Suprapubic skin (tissue), 4 donors: ENCODE data around the gene STIP1. TPM values are rescaled to one million over a fixed set of nuclear protein-coding genes. Genes with fewer than 3 reads are reported as not detected.

ENCODE experiments used
- DNase-seq, 2 donors: peaks; one replicate each; pipeline ENCODE4 v3.0.0-alpha.2; 2019; ENCODE audit warnings: low spot score in 2 of 2
- H3K27ac ChIP-seq: fragments of 200-600 bp; sonication (generic); one replicate; pipeline ENCODE4 v1.5.1; 2019
- H3K27me3 ChIP-seq: fragments of 200-600 bp; sonication (generic); one replicate; pipeline ENCODE4 v1.5.1; 2019
- H3K36me3 ChIP-seq: fragments of 200-600 bp; sonication (generic); one replicate; pipeline ENCODE4 v1.5.1; 2019
- H3K4me1 ChIP-seq: fragments of 200-600 bp; sonication (generic); one replicate; pipeline ENCODE4 v1.5.1; 2019
- H3K4me3 ChIP-seq: fragments of 200-600 bp; sonication (generic); one replicate; pipeline ENCODE4 v1.5.1; 2019; ENCODE audit warnings: mild to moderate bottlenecking
- H3K9me3 ChIP-seq: fragments of 200-600 bp; sonication (generic); one replicate; pipeline ENCODE4 v1.5.1; 2019
- EP300 ChIP-seq: sonication (generic); formaldehyde crosslinking; IDR thresholded peaks from one replicate; pipeline ENCODE4 v1.6.1; 2017; ENCODE audit warnings: antibody characterized with exemption
- POLR2A ChIP-seq, 2 donors: fragments of 450-650 bp; IDR thresholded peaks; one replicate each; pipeline ENCODE4 v1.6.1; 2017; ENCODE audit warnings: antibody characterized with exemption in 2 of 2, mild to moderate bottlenecking in 2 of 2, moderate library complexity in 2 of 2
- POLR2AphosphoS5 ChIP-seq, 3 donors: sonication (generic); formaldehyde crosslinking; IDR thresholded peaks; one replicate each; pipeline ENCODE4 v1.6.1; 2017; ENCODE audit warnings: antibody characterized with exemption in 3 of 3
- WGBS: methylation state at CpG from one replicate; pipeline ENCODE4 v1.1.5; 2018; 5-methylcytosine and 5-hydroxymethylcytosine counted together
- total RNA-seq, 4 donors: library from RNA; depleted of rRNA; stranded (reverse); fragments of >200 nt; gene quantifications; one replicate each; pipeline ENCODE4 v1.1.0, GENCODE V29; 2016
- TF ChIP-seq, protein P1 (sequence below), 2 donors: fragments of 200-600 bp in 1 of 2; fragments of 450-650 bp in 1 of 2; sonication (generic) in 1 of 2; IDR thresholded peaks; one replicate each; pipeline ENCODE4 v1.5.1; 2016 to 2019; ENCODE audit warnings: antibody characterized with exemption in 2 of 2, mild to moderate bottlenecking in 1 of 2, moderate library complexity in 1 of 2

Gene STIP1
- total RNA-seq, 4 donors from 2014 or later, result 47.1 to 93.9 (median 87.4) TPM

DNA sequence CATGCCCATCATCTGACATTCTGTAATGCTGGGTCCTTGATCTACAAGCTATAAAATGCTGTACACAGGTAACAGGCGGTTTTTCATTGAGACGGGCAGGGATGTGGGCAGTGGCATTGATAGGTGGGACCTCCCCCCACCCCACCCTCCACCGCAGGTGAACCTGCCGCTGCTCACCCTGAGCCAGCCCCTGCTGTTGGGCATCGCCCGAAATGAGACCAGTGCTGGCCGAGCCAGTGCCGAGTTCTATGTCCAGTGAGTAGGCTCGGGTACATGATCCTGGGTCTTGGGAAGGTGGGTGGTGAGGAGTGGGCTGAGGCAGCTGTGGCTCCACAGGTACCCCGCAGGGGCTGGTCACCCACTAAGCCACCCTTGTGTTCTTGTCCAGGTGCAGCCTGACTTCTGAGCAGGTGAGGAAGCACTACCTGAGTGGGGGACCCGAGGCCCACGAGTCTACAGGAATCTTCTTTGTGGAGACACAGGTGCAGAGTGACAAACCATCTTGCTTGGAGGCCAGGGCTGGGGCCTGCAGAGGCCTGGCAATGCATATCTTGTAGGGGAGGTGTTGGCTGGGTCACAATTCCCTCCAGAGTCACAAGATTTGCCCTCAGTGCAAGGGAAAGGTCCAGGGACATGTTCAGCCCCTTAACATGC is 43.2 kb downstream of the STIP1 start:
- DNase-seq, result no peak
- H3K4me3 ChIP-seq, result peak overlapping the region; percentile 86
- TF ChIP-seq, protein P1, sequence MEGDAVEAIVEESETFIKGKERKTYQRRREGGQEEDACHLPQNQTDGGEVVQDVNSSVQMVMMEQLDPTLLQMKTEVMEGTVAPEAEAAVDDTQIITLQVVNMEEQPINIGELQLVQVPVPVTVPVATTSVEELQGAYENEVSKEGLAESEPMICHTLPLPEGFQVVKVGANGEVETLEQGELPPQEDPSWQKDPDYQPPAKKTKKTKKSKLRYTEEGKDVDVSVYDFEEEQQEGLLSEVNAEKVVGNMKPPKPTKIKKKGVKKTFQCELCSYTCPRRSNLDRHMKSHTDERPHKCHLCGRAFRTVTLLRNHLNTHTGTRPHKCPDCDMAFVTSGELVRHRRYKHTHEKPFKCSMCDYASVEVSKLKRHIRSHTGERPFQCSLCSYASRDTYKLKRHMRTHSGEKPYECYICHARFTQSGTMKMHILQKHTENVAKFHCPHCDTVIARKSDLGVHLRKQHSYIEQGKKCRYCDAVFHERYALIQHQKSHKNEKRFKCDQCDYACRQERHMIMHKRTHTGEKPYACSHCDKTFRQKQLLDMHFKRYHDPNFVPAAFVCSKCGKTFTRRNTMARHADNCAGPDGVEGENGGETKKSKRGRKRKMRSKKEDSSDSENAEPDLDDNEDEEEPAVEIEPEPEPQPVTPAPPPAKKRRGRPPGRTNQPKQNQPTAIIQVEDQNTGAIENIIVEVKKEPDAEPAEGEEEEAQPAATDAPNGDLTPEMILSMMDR (IDR thresholded peaks at IDR 0.05), result no peak
- TF ChIP-seq POLR2AphosphoS5 (IDR thresholded peaks at IDR 0.05) (no peak), EP300 (no peak), POLR2A (IDR thresholded peaks at IDR 0.05) (no peak)
- peaks cover 86% of the 10 kb centered on the region for H3K4me1 ChIP-seq
- no peaks in the 10 kb centered on the region for H3K36me3 ChIP-seq
- H3K9me3 ChIP-seq, result no peaks in the 10 kb centered on the region
- H3K27ac ChIP-seq, result peak overlapping the region; percentile 90
- 93% methylated on average over 3 of the region's 12 CpGs for WGBS
- no peaks in the 10 kb centered on the region for H3K27me3 ChIP-seq

DNA sequence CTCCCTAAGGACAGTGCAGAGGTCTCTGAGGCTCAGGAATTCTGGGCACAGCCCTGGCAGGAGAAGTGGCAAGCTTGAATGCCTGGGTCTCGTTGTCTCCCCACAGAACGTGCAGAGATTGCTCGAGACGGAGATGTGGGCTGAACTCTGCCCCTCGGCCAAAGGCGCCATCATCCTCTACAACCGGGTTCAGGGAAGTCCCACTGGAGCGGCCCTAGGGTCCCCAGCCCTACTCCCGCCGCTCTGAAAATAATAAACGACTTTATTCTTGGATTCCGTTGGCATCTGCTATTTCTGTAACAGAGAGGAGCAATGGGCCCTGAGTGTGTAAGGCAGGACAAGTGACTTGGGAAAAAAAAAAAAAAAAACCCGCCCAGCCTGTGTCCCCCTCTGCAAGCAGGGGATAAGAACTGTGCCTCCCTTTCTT is 43.8 kb downstream of the STIP1 start:
- Histone ChIP-seq H3K36me3 (no peaks in the 10 kb centered on the region), H3K27me3 (no peaks in the 10 kb centered on the region), H3K9me3 (no peaks in the 10 kb centered on the region), H3K27ac (peak overlapping the region; percentile 90), H3K4me1 (peaks cover 81% of the 10 kb centered on the region), H3K4me3 (peak overlapping the region; percentile 86)
- TF ChIP-seq EP300, result no peak
- DNase-seq, result no peak
- 19% methylated on average over 13 of the region's 13 CpGs for WGBS

DNA sequence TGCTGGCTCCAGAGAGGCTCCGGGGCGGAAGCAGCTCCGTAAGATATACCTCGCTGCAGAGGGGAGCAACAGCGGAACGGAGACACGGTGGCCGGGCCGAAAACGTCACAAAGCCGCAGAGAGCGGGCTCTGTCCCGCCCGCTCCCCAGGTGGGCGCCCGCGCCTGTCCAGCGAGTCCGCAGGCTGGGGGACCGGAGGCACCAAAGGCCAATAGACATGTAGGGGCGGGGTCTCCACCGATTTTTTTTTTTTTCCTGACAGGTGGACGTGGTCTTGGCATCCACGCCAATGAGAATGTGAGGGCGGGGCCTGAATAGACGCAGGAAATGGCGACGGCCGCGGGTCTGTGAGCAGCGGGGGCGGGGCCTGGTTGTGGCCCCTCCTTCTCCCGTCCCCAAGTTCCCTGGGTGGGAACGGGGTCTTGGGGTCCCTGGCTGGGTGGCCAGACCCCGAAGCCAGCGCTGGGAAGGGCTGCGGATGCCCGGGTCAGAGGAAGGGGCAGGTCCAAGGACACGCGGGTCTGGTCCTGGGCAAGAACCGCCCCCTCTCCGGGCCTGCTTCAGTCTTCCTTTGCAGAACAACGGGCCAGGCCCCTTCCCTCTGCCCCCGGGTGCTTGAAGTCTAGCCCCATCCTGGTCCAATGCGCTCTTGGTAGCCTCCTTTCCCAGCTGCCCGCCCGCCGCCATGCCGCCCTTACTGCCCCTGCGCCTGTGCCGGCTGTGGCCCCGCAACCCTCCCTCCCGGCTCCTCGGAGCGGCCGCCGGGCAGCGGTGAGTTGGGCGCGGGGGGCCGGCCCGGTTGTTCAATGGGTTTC is 44.4 kb downstream of the STIP1 start, which contains the start of gene DNAJC4:
DNAJC4 (plus strand) TSS at position 378 of the 814 bp plus-strand sequence; CDS start at position 685, 307 bp downstream.
- H3K27ac ChIP-seq, result peak within 1 kb of the TSS; percentile 90
- 2% methylated on average over 18 of the region's 62 CpGs for WGBS
- H3K4me1 ChIP-seq, result peaks cover 81% of the 10 kb centered on the region
- H3K27me3 ChIP-seq, result no peaks in the 10 kb centered on the region
- peak within 1 kb of the TSS; percentile 86 for H3K4me3 ChIP-seq
- TF ChIP-seq, protein P1 (IDR thresholded peaks at IDR 0.05), result no peak
- TF ChIP-seq POLR2A (IDR thresholded peaks at IDR 0.05), result no peak
- DNase-seq, result peak; percentile 93 to 95
- H3K9me3 ChIP-seq, result no peaks in the 10 kb centered on the region
- no peaks in the 10 kb centered on the region for H3K36me3 ChIP-seq

DNA sequence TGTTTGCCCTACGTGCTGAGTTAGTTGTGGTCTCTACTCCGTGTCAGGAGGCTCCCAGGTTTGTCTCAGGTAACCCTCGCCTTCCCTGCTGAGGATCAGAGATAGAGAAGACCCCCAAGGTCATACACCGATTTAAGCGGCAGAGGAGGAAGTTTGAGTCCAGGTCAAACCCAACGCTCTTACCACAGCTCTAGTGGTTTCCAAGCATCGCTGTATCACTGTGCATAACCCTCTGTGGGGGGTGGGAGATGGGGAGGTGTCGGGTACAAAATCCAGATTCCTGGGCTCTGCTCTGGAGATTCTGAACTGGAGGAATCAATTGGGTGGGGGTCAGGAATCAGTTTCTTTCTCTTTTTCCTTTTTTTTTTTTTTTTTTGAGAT is 45.0 kb downstream of the STIP1 start:
- peak overlapping the region; percentile 90 for H3K27ac ChIP-seq
- no peak for DNase-seq
- peaks cover 82% of the 10 kb centered on the region for H3K4me1 ChIP-seq
- WGBS, result 13% methylated on average over 8 of the region's 8 CpGs
- H3K4me3 ChIP-seq, result peak overlapping the region; percentile 86
- no peaks in the 10 kb centered on the region for H3K36me3 ChIP-seq
- H3K27me3 ChIP-seq, result no peaks in the 10 kb centered on the region
- no peaks in the 10 kb centered on the region for H3K9me3 ChIP-seq
- TF ChIP-seq EP300 (no peak), POLR2AphosphoS5 (IDR thresholded peaks at IDR 0.05) (no peak), POLR2A (IDR thresholded peaks at IDR 0.05) (no peak)
- TF ChIP-seq, protein P1 (IDR thresholded peaks at IDR 0.05), result no peak

DNA sequence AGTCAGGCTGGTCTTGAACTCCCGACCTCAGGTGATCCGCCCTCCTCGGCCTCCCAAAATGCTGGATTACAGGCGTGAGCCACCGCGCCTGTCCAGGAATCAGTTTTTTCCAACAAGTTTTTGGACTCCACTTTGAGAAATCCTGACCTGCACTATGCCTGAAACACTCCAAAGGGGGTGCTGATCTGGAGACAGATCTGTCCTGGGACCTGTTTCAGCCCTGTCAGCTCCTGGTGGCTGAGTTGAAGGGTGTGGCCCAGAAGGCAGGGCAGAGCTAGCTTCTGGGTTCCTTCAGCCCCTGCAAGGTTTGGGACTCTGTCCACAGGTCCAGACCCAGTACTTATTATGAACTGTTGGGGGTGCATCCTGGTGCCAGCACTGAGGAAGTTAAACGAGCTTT is 45.6 kb downstream of the STIP1 start:
- TF ChIP-seq, protein P1 (IDR thresholded peaks at IDR 0.05), result no peak
- no peak for TF ChIP-seq POLR2AphosphoS5 (IDR thresholded peaks at IDR 0.05)
- no peak for TF ChIP-seq POLR2A (IDR thresholded peaks at IDR 0.05)
- no peak for TF ChIP-seq EP300
- H3K9me3 ChIP-seq, result no peaks in the 10 kb centered on the region
- H3K27ac ChIP-seq, result no peak overlapping the region
- no peak for DNase-seq
- no peaks in the 10 kb centered on the region for H3K36me3 ChIP-seq
- H3K4me3 ChIP-seq, result no peak overlapping the region
- peaks cover 84% of the 10 kb centered on the region for H3K4me1 ChIP-seq
- H3K27me3 ChIP-seq, result no peaks in the 10 kb centered on the region
- 67% methylated on average over 1 of the region's 7 CpGs for WGBS
